Rectal smooth muscle tissue (tissue), 1 donor: Measurements from ENCODE around the gene C11orf58.

Experiments used
- H3K27ac ChIP-seq: one replicate; pipeline ENCODE4 v1.7.0; 2013; ENCODE audit warnings: low read depth, low read length, inconsistent platforms
- H3K27me3 ChIP-seq: one replicate; pipeline ENCODE4 v1.7.0; 2013; ENCODE audit warnings: low read length; ENCODE audit not compliant: control insufficient read depth, insufficient read depth
- H3K36me3 ChIP-seq: one replicate; pipeline ENCODE4 v1.7.0; 2013; ENCODE audit warnings: low read length; ENCODE audit not compliant: control insufficient read depth, insufficient read depth
- H3K4me1 ChIP-seq: one replicate; pipeline ENCODE4 v1.7.0; 2013; ENCODE audit warnings: low read length; ENCODE audit not compliant: control insufficient read depth, insufficient read depth
- H3K4me3 ChIP-seq: one replicate; pipeline ENCODE4 v1.7.0; 2013; ENCODE audit warnings: low read length
- H3K9ac ChIP-seq: one replicate; pipeline ENCODE4 v1.7.0; 2013; ENCODE audit warnings: low read length

Gene C11orf58

DNA sequence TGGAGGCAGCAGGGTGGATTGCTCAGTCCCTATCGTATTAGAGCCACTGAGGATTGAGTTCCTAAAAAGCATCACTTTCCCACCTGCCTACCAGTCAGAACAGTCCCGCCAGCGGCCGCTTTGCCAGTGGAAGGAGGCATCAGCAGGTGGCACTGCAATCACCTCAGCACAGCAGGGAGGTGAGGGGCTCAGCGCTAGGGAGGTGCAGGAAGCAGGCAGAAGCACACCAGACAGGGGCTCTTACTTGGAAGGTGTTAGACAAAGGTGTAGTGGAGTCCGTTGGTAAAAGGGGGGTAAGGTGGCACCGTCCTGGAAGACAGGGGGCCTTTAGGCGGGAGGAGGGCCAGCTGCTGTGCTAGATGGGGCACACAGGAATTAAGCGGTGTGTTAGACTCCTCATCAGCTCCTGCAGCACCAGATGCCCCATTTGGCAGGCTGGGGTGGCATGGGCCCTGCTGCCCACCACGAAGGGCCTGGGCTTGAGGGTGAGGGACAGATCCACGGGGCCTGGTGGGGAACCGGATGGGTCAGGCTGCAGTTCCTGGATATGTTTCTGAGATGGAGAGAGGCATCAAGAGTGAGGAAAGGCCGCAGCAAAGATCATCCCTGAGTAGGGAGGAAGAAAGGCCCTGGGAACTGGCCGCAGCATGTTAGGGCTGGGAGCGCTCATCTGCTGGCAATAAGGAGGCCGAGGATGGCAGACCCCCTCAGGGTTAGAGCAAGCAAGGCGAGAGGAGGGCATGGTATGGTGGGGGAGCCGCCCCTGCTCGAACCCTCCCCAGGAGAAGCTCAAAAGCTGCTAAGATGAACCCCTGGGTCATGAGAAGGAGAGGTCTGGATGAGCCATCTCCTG is 42.5 kb downstream of the C11orf58 start:
- H3K27me3 ChIP-seq = no peaks in the 10 kb centered on the region
- H3K9ac ChIP-seq = no peak overlapping the region
- no peaks in the 10 kb centered on the region for H3K4me1 ChIP-seq
- H3K27ac ChIP-seq = no peak overlapping the region
- no peak overlapping the region for H3K4me3 ChIP-seq
- H3K36me3 ChIP-seq = no peaks in the 10 kb centered on the region

DNA sequence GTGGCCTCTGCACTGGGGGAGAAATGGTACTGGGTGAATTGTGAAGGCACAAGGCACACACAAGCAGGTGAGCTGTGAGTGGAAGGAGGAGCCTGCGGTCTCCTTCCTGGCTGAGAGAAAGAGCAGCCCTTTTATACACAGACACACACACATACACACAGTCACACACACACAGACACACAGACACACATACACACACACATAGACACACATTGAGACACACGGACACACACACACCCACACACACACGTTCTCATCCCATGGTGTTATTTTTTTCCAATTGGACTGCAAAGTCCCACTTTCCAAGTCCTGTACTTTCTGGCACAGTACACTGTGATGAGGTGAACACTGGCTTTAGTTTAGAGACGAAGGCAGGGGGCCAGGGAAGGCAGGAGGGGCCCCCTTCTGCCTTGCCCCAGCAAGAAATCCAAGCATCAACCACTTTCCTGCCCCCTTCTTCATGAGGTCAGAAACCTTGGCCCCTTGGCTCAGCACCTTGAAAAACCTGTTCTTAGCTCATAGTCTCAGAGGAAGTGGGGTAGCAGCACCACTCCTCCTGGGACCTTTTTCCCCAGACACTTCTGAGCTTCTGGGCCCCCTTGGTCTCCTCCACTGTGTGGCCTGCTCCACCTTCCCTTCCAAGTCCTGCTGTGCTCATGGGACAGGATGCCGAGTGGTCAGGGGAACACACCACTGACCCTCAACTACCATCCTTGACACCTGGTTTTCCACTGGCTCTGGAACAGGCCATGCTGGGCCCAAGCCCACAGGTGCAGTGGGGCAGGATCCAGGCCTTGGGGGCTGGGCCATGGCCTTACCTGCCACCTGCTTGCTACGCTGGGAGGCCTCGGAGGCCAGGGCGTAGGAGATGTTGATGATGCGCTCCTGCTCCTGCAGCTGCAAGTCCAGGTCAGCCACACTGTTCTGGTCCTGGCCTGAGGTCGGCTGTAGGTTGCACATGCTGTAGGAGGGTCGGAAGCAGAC is 43.8 kb downstream of the C11orf58 start:
- Histone ChIP-seq H3K36me3 (no peaks in the 10 kb centered on the region), H3K27me3 (no peaks in the 10 kb centered on the region), H3K9ac (no peak overlapping the region), H3K4me3 (no peak overlapping the region), H3K4me1 (no peaks in the 10 kb centered on the region), H3K27ac (no peak overlapping the region)

DNA sequence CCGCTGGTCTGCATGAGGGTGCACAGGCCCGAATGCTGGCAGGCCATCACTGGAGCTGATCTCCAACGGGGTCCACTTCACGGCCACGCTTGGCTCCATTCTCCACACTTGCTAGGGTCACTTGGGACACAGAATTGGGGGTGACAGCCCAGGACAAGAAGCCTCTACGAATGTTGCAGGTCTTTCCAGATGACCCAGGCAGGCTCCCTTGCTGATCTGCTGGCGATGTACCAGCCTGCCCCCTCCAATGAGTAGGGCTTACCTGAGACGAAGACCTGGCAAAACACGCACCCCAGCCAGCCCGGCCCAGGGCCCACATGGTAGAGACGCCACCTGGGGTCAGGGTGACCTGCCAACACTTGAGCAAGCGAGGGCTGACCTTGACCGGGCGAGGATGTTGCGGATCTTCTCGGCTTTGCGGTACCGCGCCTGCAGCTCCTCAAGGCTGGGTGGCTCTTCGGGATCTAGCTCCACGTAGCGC is 44.9 kb downstream of the C11orf58 start:
- Histone ChIP-seq H3K4me3 (no peak overlapping the region), H3K9ac (no peak overlapping the region), H3K27me3 (no peaks in the 10 kb centered on the region), H3K27ac (no peak overlapping the region), H3K36me3 (no peaks in the 10 kb centered on the region), H3K4me1 (no peaks in the 10 kb centered on the region)

DNA sequence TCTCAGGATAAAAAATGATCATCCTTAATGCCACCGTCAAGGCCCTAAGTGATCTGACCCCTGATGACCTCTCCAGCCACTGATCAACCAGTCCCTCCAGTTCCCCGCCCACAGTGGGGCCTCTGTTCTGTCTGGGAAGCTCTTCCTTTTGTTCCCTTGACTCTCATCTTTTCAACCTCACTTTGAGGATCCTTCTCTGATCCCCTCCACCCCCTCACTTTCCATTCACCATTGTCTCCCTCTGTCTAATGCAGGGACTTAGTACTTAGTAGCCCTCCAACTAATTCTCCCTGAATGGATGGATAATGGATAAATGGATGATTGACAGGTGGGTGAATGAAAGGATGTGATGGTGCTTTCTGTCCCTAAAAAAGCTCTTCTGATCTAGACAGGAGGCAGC is 45.6 kb downstream of the C11orf58 start:
- Histone ChIP-seq H3K27me3 (no peaks in the 10 kb centered on the region), H3K27ac (no peak overlapping the region), H3K4me1 (no peaks in the 10 kb centered on the region), H3K4me3 (no peak overlapping the region), H3K9ac (no peak overlapping the region), H3K36me3 (no peaks in the 10 kb centered on the region)

DNA sequence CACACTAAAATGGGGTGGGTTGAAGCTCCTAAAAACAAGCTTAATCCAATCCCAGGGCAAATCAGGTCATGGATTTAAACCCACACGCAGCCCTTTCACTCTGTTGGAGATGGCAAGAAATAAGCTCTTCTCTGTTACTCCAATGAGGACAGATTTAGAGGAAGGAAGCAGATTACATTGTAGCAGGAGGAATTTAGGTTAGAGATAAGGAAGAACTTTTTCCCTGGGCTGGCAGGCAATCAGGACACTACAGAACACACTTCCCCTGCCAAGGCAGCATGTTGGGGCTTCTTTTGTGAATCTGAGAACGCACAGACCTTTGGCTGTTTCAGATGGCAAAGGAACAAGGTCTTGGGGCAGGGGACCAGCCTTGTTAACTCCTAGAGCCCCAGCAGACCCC is 46.2 kb downstream of the C11orf58 start:
- Histone ChIP-seq H3K27ac (no peak overlapping the region), H3K27me3 (no peaks in the 10 kb centered on the region), H3K9ac (no peak overlapping the region), H3K36me3 (no peaks in the 10 kb centered on the region), H3K4me1 (no peaks in the 10 kb centered on the region), H3K4me3 (no peak overlapping the region)

DNA sequence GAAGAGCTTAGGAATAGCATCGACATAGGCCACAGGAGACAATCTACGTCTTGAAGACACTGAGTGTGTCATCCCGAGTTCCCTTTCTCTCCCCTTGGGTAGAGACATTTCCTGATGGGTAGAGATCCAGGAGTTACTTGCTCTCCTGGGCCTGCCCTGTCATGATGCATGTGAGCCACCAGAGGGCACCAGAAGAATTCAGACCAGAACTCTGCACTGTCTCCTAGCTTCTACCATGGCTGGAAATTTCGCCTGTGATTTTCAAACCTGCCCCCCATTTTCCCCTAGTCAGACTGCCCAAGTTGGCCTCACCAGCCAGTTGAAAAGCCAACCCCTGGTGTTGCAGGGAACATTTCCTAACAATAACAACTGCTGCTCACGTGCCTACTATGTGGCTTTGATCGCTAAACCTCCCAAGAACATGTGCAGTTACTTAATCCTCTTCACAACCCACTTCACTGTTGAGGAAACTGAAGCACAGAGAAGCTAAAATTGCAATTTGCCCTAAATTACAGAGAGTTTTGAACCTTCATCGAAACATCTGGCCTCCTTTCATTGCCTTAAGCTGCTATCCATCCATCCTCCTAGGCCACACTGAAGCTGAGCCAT is 47.2 kb downstream of the C11orf58 start:
- Histone ChIP-seq H3K27me3 (no peaks in the 10 kb centered on the region), H3K36me3 (no peaks in the 10 kb centered on the region), H3K4me1 (no peaks in the 10 kb centered on the region), H3K4me3 (no peak overlapping the region), H3K27ac (no peak overlapping the region), H3K9ac (no peak overlapping the region)

DNA sequence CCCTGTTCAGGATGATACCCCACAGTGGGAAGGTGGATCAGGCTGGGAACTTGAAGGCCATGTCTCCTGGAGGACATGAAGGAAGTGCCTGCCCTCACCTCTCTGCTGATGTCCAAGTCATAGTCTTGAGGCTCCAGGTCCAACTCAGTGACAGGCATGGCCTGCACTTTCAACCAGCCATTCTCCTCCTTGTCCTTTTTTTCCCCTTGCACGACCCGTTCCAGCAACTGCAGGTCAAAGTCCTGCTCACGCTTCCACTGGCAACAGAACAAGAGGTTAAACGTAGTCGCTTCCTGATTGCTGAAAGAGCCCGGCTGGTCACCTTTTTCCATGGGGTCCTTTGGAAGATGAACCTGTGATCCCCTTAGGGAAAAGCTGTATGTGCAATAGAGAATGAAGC is 47.7 kb downstream of the C11orf58 start:
- H3K27ac ChIP-seq = no peak overlapping the region
- H3K9ac ChIP-seq = no peak overlapping the region
- H3K4me3 ChIP-seq = no peak overlapping the region
- no peaks in the 10 kb centered on the region for H3K27me3 ChIP-seq
- no peaks in the 10 kb centered on the region for H3K4me1 ChIP-seq
- H3K36me3 ChIP-seq = peaks cover under 1% of the 10 kb centered on the region

DNA sequence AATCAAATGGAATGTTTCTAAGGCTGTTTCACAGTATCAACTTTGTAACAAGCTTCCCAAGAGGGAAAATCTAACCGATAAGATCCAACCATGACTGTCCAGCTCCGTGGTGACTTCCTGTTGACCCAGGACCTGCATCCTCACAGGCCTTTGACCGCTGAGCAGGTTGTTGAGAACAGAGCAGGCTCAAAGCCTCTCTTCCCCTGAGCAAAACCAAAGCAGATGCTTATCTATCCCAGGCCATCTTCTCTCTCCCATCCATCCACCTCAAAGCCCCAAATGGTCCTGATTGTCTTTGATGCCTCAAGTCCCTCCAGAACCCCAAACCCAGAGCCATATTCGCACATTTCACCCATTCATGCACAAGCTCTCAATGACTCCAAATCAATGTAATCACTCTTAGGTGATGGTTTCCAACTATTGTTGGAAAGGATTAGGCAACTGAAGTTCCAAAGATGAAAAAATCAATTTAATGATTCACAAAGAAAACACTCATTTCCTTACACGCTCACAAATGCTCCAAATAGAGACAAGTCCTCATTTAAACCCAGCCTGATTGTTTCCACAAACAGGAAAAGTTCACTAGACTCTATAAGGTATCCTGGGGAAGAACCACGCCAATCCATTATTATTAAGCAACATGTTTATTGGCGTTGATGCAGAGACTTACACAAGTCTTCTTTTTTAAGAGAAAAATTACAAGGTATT is 48.7 kb downstream of the C11orf58 start:
- Histone ChIP-seq H3K27me3 (no peaks in the 10 kb centered on the region), H3K4me3 (no peak overlapping the region), H3K9ac (no peak overlapping the region), H3K27ac (no peak overlapping the region), H3K4me1 (no peaks in the 10 kb centered on the region), H3K36me3 (peaks cover 4% of the 10 kb centered on the region)

DNA sequence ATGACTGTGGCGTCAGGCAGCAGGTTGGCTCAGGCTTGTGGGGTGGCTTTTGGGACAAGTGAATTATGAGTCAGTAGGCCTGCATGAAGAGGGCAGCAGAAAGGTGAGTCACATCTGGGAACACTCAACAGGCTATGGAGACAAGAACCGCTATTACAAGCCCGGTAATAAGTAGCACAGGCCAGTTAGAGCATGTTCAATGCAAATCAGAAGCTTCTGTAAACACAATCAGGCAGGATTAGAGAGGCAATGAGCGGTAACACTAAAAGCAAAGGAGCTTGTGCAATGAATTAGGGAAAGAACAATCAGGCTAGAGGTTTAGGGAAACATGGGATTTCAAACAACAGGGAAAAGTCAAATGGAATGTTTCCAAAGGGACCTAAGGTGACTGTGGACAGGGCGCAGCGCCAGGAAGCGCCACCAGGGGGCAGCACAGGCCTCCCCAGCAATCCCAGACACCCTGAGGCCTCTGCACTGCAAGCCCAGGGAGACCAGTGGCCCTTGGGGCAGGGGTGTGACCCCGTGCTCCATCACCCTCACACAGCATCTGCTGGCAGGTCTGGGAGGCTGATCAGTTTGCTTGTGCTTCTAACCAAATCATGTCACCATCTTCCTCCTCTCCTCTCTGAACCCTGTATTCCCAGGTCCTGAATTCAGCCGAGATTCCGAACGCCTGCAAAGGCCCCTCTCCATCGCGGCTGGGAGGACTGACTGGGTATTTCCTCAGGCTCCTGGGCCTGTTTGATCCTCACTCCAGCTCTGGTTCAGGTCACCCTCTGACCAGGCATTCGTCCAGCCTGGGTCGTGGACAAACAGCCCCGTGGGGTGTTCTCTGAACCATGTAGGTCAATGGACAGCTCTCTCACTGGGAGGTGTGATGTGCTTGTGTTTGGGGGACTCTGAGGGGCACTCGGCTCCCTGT is 50.0 kb downstream of the C11orf58 start:
- no peak overlapping the region for H3K9ac ChIP-seq
- no peaks in the 10 kb centered on the region for H3K4me1 ChIP-seq
- H3K27ac ChIP-seq = no peak overlapping the region
- no peak overlapping the region for H3K4me3 ChIP-seq
- H3K27me3 ChIP-seq = no peaks in the 10 kb centered on the region
- H3K36me3 ChIP-seq = peaks cover 6% of the 10 kb centered on the region

DNA sequence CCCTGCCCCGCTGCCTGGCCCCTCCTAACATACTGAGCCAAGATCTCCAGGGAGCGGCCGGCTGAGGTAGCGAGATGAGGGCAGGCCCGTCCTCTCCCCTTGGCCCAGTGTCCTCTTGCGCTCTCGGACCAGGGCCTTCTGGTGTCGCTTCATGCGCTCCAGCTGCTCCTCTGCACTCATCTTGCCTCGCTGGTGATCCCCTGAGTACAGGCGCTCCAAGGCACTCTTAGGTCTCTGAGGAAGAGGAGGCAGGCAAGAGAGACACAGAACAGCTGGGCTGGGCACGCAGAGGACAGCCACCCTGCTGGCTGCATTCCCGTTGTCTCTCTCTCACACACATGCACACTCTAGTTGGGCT is 50.6 kb downstream of the C11orf58 start:
- peaks cover 6% of the 10 kb centered on the region for H3K36me3 ChIP-seq

More for the DNA sequence above, 50.6 kb downstream of the C11orf58 start:
- Histone ChIP-seq H3K4me3 (no peak overlapping the region), H3K27me3 (no peaks in the 10 kb centered on the region), H3K4me1 (no peaks in the 10 kb centered on the region), H3K27ac (no peak overlapping the region), H3K9ac (no peak overlapping the region)
